ENCODE measurements around the gene MAP3K20. TPM values are rescaled to one million over a fixed set of nuclear protein-coding genes. Genes with fewer than 3 reads are reported as not detected.
"Not testable (repeated sequence)": the region's sequence is repeated elsewhere in the genome, so short reads cannot be mapped to it uniquely, and the experiment has no call there.

Gene MAP3K20
- polyA plus RNA-seq, 4 donors = 24.2 to 26.9 (median 25.1) TPM

- DNase-seq (ENCODE audit: low read depth in 4 of 4, low spot score in 2 of 4) = no peak
Observed at GRCh38 chr2:173117678-173118077, 42.0 kb downstream of the MAP3K20 start.

- DNase-seq (ENCODE audit: low read depth in 4 of 4, low spot score in 2 of 4) = no peak
Observed at GRCh38 chr2:173118395-173118794, 42.7 kb downstream of the MAP3K20 start.

GRCh38 chr2:173119069-173119807 is 43.6 kb downstream of the MAP3K20 start:
- no peak for DNase-seq (ENCODE audit: low read depth in 4 of 4, low spot score in 2 of 4)

GRCh38 chr2:173119944-173120343 is 44.3 kb downstream of the MAP3K20 start:
- DNase-seq (ENCODE audit: low read depth in 4 of 4, low spot score in 2 of 4) = no peak

- no peak for DNase-seq (ENCODE audit: low read depth in 4 of 4, low spot score in 2 of 4)
Observed at GRCh38 chr2:173122936-173123335, 47.3 kb downstream of the MAP3K20 start.

- DNase-seq (ENCODE audit: low read depth in 4 of 4, low spot score in 2 of 4) = no peak
Observed at GRCh38 chr2:173124441-173124840, 48.8 kb downstream of the MAP3K20 start.

- DNase-seq (ENCODE audit: low read depth in 4 of 4, low spot score in 2 of 4) = no peak
Observed at GRCh38 chr2:173126819-173127218, 51.2 kb downstream of the MAP3K20 start.

GRCh38 chr2:173128132-173128531 is 52.5 kb downstream of the MAP3K20 start:
- DNase-seq (ENCODE audit: low read depth in 4 of 4, low spot score in 2 of 4) = not testable (repeated sequence)

- no peak for DNase-seq (ENCODE audit: low read depth in 4 of 4, low spot score in 2 of 4)
Observed at GRCh38 chr2:173130496-173131465, 55.1 kb downstream of the MAP3K20 start.

GRCh38 chr2:173132531-173132930 is 56.9 kb downstream of the MAP3K20 start:
- DNase-seq (ENCODE audit: low read depth in 4 of 4, low spot score in 2 of 4) = no peak

- DNase-seq (ENCODE audit: low read depth in 4 of 4, low spot score in 2 of 4) = no peak
Observed at GRCh38 chr2:173134703-173135102, 59.1 kb downstream of the MAP3K20 start.

GRCh38 chr2:173136067-173136466 is 60.4 kb downstream of the MAP3K20 start:
- DNase-seq (ENCODE audit: low read depth in 4 of 4, low spot score in 2 of 4) = no peak

- no peak for DNase-seq (ENCODE audit: low read depth in 4 of 4, low spot score in 2 of 4)
Observed at GRCh38 chr2:173136599-173136998, 61.0 kb downstream of the MAP3K20 start.

GRCh38 chr2:173137610-173138009 is 62.0 kb downstream of the MAP3K20 start:
- no peak for DNase-seq (ENCODE audit: low read depth in 4 of 4, low spot score in 2 of 4)

GRCh38 chr2:173138962-173139361 is 63.3 kb downstream of the MAP3K20 start:
- no peak for DNase-seq (ENCODE audit: low read depth in 4 of 4, low spot score in 2 of 4)

GRCh38 chr2:173141666-173142065 is 66.0 kb downstream of the MAP3K20 start:
- DNase-seq (ENCODE audit: low read depth in 4 of 4, low spot score in 2 of 4) = no peak

GRCh38 chr2:173145454-173145853 is 69.8 kb downstream of the MAP3K20 start:
- DNase-seq (ENCODE audit: low read depth in 4 of 4, low spot score in 2 of 4) = no peak

GRCh38 chr2:173146590-173146989 is 70.9 kb downstream of the MAP3K20 start:
- no peak for DNase-seq (ENCODE audit: low read depth in 4 of 4, low spot score in 2 of 4)

GRCh38 chr2:173148520-173148919 is 72.9 kb downstream of the MAP3K20 start:
- no peak for DNase-seq (ENCODE audit: low read depth in 4 of 4, low spot score in 2 of 4)

- no peak for DNase-seq (ENCODE audit: low read depth in 4 of 4, low spot score in 2 of 4)
Observed at GRCh38 chr2:173149491-173149890, 73.8 kb downstream of the MAP3K20 start.

- no peak for DNase-seq (ENCODE audit: low read depth in 4 of 4, low spot score in 2 of 4)
Observed at GRCh38 chr2:173150087-173150486, 74.4 kb downstream of the MAP3K20 start.

- DNase-seq (ENCODE audit: low read depth in 4 of 4, low spot score in 2 of 4) = no peak
Observed at GRCh38 chr2:173150963-173151362, 75.3 kb downstream of the MAP3K20 start.
